NCI-H128 (cell line): ENCODE results near the gene IL17B.

ENCODE experiments used
- DNase-seq: peaks from one replicate; lab custom pipeline; 2025; ENCODE audit not compliant: unreplicated experiment; lab: John Stamatoyannopoulos, UW

IL17B gene

DNA sequence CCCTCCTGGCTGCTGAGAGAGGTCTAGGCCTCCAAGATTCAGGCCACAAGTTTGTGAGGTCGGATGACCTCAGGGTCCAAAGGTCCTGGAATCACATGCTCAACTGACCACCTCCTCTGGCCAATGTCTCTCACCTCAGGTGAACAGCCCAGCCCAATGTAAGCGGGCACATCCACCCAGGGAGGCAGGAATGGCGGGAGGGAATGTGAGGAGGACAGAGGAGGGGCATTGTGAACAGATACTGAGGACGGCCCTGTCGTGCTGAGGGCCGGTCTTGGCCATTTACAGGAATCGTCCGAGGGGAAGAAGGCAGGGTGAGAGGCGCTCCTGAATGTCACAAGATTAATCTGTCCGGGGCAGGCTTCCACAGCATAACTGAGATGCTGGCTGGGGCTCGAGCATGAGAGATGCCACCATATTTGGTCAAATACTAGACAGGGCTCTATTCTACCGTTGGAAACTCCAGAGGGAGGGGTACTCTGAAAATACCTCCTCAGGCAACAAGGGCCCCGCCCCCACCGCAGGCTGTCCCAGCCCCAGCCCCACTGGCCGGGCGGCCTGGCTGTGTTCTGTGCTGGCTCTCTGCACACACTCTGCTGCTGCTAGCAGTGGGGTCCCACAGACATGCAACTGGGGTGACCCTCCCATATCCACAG, 1.5 kb upstream of the IL17B start:
- DNase-seq: no peak

DNA sequence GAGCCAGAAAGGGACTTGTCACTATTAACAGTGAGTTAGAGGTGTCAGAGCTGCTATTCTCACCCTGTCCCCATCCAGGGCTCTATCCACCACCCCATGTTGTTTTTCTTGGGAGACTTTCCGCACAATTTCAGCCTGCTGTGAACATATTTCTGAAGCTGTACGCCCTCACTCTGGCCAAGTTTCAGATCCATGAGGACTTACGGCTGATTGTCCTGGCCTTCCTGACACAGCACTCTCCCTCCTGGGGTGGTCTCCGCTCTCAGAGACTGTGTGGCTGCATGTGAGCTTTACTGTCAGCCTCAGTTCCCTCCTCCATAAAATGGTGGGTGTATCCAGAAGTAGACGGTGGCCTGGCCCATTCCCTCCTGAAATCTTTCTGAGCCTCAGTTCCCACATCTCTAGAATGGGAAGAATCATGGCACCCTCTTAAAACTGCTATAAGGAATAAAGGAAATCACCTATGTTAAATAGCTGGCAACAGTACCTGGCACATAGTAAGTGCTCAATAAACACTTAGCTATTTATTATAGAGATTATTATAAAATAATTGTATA, 804 bp upstream of the IL17B start:
- no peak for DNase-seq

DNA sequence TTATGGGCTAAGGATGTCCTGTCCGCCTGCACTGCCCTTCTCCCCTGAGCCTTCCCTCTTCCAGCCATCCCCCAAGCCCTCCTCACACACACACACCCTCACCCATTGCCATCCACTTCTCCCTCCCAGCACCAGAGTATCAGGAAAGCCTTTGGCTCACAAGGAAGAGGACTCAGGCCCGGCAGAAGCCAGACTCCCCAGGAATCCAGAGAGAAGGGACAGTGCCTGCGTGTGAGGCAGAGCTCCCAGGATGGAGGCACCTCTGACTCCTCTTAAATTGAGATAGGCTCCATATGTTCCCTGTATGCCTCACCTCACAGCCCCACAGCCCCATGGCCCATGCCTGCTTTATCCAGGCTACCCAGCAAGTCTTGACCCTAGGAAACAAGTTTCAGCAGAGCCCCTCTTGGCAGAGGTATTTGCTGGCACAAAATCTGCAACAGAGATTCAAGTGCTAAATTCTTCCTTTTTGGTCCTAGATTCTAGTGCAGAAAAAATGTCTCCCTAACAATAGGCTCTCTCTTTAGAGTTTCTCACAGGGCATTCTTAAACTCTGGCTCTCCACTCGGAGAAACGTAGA, 761 bp downstream of the IL17B start:
- DNase-seq: no peak

DNA sequence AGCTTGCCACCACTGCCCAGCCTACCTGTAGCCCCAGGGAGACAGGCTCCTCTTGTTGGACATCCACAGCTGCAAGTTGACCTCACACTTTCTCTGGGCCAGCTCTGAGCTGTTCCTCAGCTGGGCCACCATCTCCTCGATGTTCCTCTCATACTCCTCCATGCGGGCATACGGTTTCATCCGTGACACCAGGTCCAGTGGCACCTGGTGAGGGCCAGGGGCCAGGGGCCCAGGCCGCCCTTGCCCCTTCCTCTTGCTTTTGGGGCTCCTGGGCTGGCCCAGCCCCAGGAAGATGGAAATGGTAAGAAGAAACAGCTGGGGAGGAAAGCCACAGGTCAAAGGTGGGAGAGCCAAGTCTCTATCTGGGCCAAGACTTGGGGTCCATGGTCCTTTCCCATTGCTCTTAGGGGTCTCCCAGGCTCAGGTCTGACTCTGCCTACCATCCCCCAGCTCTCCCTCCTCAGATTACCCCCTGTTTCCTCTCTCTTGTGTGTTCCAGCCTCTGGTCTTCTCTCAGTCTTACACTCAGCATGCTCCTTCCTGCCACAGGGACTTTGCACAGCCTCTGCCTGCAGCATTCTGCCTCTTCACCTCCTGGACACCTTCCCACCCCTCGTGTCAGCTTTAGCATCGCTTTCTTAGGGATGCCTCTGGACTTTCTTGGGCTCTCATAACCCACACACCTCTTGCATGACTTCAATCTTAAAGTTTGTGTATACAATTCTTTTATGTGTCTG, 2.2 kb downstream of the IL17B start:
- DNase-seq: no peak

DNA sequence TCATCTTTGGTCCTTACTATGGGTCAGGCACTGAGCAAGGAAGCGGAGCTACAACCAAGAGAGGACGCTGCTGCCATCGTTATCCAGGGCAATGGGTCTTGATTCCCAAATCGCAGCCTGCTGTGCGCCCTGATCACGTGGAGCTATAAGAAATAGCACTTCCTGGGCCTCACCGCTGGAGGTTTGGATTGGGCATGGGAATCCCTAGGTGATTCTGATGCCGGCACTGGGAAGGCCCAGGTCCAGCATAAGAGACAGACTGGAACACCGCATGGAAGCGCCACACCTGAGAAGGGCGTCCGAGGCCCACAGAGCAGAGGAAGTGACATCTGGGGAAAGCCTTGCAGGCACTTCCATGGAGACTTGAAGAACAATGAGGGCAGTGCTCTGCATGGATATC, 3.0 kb downstream of the IL17B start:
- DNase-seq: no peak

DNA sequence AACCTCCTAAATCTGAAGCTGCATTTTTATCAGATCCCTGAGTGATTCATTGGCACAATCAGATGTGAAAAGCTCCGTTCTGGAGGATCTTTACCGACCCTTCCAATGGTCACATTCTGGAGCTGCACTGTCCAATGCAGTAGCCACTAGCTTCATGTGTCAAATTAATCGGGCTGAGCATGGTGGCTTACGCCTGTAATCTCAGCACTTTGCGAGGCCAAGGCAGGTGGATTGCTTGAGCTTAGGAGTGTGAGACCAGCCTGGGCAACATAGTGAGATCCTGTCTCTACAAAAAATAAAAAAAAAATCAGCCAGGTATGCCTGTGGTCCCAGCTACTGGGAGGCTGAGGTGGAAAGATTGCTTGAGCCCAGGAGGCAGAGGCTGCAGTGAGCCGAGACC, 3.7 kb downstream of the IL17B start:
- no peak for DNase-seq

DNA sequence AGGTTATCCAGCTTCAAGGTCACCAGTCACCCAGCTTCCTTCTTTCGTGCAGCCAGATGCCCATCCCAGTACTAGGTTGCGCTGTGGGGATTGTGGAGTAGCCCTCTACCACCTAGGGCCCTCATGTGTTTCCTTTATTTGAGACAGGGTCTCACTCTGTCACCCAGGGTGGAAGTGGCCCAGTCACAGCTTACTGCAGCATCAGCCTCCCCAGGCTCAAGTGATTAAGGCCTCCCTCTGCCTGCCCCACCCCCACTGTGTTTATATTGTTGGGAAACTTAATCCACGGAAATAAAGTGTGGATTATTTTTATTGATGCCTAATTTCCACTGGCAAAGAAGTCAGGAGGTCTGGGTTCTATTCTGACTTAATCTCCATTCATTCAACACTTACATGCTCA, 4.3 kb downstream of the IL17B start:
- no peak for DNase-seq

DNA sequence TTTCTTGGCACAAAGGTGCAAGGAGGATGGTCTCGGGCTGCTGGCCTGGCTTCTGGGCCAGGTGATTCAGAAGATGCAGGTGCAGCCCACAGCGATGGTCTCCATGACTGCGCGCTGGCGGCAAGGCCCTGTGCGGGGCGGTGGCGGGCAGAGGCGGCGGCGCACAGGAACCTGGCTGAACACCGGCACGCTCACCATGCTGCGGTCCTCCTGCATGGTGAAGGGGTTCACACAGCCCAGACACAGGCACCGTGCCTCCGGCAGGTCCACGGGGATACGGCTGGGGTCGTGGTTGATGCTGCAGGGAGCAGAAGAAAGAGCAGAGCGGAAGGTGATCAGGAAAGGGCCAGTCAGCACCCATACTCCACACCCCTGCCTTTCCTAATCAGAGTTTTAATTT, 4.8 kb downstream of the IL17B start:
- no peak for DNase-seq

DNA sequence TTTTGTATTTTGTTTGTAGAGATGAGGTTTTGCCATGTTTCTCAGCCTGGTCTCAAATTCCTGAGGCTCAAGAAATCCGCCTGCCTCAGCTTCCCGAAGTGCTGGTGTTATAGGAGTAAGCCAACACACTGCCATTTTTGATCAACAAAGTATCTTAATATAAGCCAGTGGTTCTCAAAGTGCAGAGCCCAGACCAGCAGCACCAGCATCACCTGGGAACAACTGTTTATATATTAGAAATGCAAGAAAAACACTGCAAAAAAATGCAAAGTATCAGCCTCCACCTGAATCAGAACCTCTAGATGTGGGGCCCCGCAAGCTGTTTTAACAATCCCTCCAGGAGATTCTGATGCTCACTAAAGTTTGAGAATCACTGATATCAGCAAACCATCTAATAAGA, 6.2 kb downstream of the IL17B start:
- DNase-seq: no peak

DNA sequence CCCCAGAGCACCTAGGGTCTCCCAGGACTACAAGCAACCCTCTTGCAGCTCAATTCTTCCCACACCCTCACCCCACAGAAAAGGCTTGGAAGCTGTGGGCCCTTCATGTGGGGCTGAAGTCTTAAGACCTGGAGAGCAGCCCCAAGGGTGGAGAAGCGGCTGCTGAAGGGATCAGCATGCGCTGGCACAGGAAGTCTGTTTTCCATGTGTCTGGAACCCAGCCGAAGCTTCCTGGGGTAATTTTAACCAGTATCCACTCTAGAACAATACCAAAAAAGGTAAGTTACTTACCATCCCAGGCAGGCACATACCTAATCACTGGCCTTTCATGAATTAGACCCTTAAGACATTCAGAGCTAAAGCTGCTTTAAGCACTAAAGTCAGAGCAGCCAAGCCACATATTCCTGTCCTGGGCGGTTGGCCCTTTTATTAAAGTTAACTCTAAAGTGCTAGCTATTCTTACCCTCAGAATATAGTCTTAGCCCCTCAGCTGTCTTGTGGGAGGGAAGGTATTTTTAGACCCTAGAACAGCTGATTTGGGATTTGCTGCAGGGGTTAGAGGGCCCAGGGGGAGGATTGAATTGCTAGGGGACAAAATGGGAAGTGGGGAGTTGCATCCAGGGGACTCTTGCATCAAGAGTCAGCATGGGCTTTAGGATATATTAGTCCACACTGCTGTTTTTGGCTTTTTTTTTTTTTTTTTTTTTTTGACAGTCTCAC, 6.9 kb downstream of the IL17B start:
- DNase-seq: no peak

DNA sequence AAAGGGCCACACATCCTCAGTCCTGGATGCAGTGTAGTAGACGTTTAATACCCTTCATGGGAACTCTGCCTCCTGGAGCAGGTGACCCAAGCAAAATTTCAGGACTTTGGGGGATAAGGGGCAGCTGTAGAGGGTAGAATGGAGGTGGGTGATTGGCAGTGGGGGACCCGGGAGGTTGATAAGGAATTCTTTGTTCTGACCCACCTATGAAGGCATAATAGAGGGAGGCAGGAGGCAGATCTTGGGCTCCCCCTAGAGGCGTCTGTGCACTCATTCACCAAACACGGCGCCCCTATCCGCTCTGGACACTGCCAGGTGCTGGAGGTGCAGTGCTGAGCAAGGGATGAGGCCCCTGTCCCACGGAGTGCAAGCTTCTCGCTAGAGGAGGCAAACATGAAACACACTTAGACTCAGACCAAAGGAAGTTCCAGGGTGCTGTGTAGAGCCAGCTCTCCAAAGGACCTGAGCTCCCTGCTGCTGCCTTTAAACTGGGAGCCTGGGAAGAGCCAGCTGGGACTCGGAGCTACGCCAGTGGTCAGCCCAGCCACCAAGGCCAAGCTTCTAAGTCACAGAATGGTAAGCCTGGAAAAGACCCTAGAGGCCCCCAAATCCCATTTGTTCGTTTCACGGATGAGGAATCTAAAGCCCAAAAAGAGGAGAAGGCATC, 7.7 kb downstream of the IL17B start:
- no peak for DNase-seq

DNA sequence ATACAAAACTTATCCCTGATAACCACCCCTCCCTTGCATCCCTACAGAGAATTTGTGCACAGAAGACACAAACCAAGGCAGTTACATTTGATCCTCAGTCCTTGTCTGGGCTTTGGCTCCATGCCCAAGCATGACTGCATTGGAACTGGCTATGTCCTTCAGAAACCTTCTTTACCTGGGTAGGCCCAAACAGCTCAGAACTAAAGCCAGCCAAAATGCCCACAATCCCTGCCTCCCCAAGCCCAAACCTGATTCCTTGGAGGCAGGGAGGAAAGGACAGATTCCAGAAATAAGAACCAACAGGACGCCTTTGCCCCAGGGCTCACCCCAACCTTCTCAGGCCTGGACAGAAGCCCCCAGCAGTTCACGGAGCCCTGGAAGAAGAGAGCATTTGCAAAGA, 8.2 kb downstream of the IL17B start:
- no peak for DNase-seq

DNA sequence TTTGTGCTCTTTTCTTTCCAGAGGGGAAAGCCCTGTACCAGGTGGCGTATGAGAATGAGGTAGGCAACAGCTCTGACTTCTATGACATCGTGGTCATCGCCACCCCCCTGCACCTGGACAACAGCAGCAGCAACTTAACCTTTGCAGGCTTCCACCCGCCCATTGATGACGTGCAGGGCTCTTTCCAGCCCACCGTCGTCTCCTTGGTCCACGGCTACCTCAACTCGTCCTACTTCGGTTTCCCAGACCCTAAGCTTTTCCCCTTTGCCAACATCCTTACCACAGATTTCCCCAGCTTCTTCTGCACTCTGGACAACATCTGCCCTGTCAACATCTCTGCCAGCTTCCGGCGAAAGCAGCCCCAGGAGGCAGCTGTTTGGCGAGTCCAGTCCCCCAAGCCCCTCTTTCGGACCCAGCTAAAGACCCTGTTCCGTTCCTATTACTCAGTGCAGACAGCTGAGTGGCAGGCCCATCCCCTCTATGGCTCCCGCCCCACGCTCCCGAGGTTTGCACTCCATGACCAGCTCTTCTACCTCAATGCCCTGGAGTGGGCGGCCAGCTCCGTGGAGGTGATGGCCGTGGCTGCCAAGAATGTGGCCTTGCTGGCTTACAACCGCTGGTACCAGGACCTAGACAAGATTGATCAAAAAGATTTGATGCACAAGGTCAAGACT, 11.0 kb downstream of the IL17B start:
- no peak for DNase-seq

DNA sequence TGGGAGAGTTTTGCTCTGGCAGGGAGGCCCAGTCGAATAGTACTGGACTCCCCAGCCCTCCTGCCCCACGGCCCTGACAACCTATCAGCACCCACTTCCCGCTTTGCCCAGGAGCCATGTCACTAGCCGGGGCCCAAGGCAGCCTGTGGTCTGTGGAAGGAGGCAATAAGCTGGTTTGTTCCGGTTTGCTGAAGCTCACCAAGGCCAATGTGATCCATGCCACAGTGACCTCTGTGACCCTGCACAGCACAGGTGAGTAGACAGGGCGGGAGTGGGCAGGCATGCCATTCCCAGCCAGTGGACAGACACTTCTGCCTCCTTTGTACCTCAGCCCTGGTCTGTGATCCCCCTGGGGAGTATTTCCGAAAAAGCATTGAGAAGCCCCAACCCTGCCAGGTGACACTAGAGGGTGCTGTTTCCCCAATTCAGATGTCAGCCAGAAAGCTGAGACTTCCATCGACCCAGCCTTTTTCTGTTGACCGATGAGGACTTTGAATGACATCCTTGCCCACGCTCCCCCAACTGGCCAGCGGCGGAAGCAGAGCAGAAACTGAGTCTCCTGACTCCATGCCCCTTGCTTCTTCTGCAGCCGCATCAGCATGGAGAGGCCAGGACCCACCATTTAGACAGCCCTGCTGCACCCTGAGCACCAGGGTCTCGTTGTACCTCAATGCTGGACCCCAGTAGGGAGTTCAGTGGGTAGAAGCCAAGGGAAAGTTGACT, 11.7 kb downstream of the IL17B start:
- no peak for DNase-seq

DNA sequence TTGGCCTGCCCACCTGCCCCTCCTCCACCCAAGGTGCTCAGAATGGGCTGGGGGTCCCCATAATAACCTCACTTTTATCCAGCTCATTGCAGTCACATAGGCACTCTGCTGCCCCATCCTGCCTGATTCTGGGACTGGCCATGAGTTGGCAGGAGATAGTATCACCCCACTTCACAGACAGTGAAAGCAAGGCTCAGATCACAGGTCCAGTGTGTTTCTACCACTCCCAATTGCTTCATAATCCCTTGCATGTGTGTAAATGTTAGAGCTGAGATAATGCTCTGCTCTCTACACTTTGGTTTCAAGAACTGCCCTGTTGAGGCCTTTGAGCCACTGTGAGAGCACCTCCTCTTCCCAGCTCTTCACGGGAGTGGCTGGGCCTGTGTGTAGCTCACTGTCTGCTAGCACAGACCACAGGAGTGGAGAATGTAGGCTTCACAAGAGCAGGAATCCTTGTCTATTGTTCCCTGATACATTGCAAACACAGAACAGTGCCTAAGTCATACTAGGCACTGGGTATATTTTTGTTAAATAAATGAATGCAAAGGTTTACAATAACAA, 12.8 kb downstream of the IL17B start:
- no peak for DNase-seq

DNA sequence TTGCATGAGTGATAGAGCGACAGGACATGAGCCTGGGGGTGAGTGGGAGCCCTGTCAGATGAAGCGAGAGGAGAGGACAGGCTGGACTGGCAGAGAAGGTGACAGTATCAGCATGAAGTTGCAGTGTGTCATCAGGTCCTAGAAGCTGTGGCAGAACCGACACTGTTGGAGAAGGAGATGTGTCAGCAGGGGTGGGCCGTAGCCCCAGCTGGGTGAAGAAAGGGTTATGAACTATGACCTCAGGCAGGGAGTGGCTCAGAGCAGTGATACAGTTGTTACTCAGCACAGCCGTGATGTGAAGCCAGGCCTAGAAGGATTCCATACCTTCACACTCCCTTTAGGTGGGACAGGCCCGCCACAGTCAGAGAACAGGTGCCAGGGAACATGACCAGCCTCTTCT, 13.7 kb downstream of the IL17B start:
- no peak for DNase-seq

DNA sequence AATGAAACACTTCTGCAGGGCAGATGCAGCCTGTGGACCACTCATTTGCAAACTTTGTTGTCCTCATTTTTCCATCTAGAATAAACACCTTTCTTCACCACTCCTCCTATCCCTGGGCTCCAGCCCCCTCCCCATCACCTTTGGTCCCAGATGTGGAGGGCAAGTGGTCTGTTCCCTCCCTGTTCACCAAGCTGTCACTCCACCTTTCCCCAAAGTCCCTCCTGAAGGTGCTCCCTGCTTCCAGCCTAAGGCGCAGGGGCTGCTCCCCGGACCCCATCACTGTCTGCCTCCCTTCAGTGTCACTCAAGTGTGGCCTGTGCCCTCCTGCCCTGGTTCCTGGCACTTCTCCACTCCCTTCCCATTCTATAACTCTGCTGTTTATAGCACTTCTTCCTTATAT, 14.4 kb downstream of the IL17B start:
- DNase-seq: no peak

DNA sequence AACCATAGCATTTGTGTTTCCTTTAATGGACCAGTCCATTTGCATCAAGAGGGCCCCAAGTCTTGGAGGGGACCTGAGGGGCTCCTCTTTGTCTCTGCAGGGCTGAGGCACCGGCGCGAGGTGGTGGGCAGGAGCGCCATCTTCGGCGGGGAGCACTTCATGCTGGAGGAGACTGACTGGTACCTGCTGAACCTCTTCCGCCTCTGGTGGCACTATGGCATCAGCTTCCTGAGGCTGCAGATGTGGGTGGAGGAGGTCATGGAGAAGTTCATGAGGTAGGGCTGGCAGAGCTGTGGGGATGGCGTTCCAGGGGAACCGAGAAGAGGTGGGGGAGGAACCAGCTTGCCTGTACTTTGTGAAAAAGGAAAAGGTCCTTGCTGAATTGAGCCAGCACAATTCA, 15.2 kb downstream of the IL17B start:
- no peak for DNase-seq

DNA sequence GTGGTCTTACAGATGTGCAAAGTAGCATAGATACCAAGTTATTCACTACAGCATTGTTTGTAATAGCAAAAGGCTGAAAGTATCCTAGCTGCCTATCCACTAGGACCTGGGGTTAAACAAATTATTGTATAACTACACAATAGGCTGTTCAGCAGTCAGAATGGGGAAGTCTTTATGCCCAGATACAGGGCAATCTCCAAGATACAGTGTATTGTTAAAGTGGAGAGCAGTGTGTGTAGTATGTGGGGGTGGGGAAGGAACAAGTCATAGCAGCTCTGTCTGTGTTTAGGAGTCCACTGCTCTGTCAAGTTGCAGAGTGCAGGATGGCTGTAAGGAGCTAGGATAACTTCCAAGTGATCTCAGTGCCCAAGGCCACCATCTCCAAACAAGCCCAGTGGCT, 15.7 kb downstream of the IL17B start:
- no peak for DNase-seq

DNA sequence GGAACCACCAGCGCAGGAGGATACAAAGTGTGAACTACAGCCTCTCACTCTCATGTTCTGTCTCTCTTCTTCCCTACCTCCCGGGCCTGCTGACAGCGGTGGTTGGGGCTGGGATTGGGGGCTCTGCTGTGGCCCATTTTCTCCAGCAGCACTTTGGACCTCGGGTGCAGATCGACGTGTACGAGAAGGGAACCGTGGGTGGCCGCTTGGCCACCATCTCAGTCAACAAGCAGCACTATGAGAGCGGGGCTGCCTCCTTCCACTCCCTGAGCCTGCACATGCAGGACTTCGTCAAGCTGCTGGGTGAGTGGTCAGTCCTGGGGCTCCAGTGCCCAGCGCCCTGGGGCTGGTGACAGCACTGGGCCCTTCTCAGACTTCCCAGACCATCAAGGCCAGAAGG, 16.6 kb downstream of the IL17B start:
- no peak for DNase-seq
